H1 (cell line): ENCODE measurements around the gene EIF4A3.

Experiments used
- CTCF ChIP-seq, 3 experiments: IDR thresholded peaks; 1 replicate in 2 of 3; 2 replicates in 1 of 3; pipeline versions ENCODE4 v1.5.1 to v1.6.1; 2011; ENCODE audit warnings: low read length in 3 of 3, mild to moderate bottlenecking in 3 of 3, inconsistent platforms in 2 of 3, low read depth in 1 of 3, moderate library complexity in 1 of 3; ENCODE audit not compliant: insufficient read depth in 1 of 3; ENCODE audit errors: control extremely low read depth in 1 of 3
- TAF1 ChIP-seq: IDR thresholded peaks from 2 replicates; pipeline ENCODE4 v1.6.1; 2011; ENCODE audit warnings: mild to moderate bottlenecking, low read depth, low read length

GRCh38 chr17:80164185-80164584 lies 17.3 kb upstream of the EIF4A3 start:
- TF ChIP-seq CTCF (IDR thresholded peaks at IDR 0.05; ENCODE audit: control extremely low read depth in 1 of 3, insufficient read depth in 1 of 3, low read depth in 1 of 3, low read length in 3 of 3) (no peak), TAF1 (no peak)
